Neural cell (in vitro differentiated cells): ENCODE data around the gene ABCB10.

Source experiments
- CTCF ChIP-seq: fragments of 450-650 bp; IDR thresholded peaks from 2 replicates; pipeline ENCODE4 v1.5.1; 2014; ENCODE audit warnings: antibody characterized with exemption, mild to moderate bottlenecking, moderate library complexity; ENCODE audit not compliant: poor library complexity, severe bottlenecking
- EP300 ChIP-seq: fragments of 450-650 bp; conservative IDR thresholded peaks from 2 replicates; pipeline ENCODE4 v1.6.1; 2014; ENCODE audit warnings: antibody characterized with exemption, mild to moderate bottlenecking, moderate library complexity; ENCODE audit not compliant: poor library complexity, severe bottlenecking
- EZH2 ChIP-seq: fragments of 200-600, 300-800 bp; shearing (Covaris generic), sonication (generic); IDR thresholded peaks from 2 replicates; pipeline ENCODE4 v1.6.1; 2014; ENCODE audit warnings: antibody characterized with exemption, low read length, borderline replicate concordance, mild to moderate bottlenecking; ENCODE audit not compliant: insufficient read depth, poor library complexity, severe bottlenecking
- RAD21 ChIP-seq: fragments of 450-650 bp; conservative IDR thresholded peaks from 2 replicates; pipeline ENCODE4 v1.6.1; 2014; ENCODE audit warnings: antibody characterized with exemption, mild to moderate bottlenecking, moderate library complexity

- TF ChIP-seq CTCF (peak; percentile 86), EZH2 (no peak), EP300 (peak; percentile 55), RAD21 (peak; percentile 74)
Observed at GRCh38 chr1:229514578-229515275, 43.8 kb downstream of the ABCB10 start.
